GM13977 (cell line): ENCODE data around the gene VPS54.
"Not testable (repeated sequence)": the region's sequence is repeated elsewhere in the genome, so short reads cannot be mapped to it uniquely, and the experiment has no call there.

Experiments used
- DNase-seq: peaks from one replicate; pipeline ENCODE4 v3.0.0; 2012; ENCODE audit warnings: low spot score
- in situ Hi-C: fragments of 300-500 bp; cut with MboI; formaldehyde crosslinking; loops from one replicate; pipeline ENCODE4 v1.12.0; 2022; ENCODE audit warnings: low sequenced_read_pairs, low pct_unique_long_range_greater_than_20kb, mixed read lengths, inconsistent platforms; ENCODE audit not compliant: unreplicated experiment
- TF ChIP-seq, protein P1 (sequence below): IDR thresholded peaks from 2 replicates; pipeline ENCODE4 v1.5.1; 2012; ENCODE audit warnings: mild to moderate bottlenecking, control low read depth; ENCODE audit not compliant: insufficient read depth; ENCODE audit errors: extremely low read depth, missing control alignments

The VPS54 gene

DNA sequence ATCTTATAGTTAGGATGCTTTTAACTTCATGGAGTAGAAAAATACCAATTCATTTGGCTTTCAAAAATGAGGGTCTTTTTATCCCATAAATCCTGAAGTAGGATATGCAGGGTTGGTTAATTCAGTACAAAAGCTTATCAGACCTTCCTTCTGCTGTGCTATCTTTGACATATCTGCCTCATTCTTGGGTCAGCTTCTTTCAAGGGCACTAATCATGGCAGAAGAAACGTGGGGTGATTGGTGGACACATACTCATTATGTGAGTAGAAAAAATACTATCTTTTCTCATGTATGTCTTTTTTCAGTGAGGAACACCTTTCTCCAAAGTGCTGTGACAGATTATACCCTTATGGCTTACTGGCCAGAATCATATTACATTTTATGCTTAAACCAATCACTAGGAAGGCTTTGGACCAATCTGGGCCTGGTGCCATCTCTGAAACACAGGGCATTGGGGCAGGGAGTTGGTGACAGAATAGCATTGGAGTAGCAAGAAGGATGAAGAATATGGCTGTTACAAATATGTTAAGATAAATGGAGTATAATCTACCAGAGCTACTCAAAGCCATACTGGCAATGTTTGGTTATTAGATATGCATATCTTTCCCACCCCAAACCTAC, 167.4 kb downstream of the VPS54 start:
- TF ChIP-seq, protein P1, sequence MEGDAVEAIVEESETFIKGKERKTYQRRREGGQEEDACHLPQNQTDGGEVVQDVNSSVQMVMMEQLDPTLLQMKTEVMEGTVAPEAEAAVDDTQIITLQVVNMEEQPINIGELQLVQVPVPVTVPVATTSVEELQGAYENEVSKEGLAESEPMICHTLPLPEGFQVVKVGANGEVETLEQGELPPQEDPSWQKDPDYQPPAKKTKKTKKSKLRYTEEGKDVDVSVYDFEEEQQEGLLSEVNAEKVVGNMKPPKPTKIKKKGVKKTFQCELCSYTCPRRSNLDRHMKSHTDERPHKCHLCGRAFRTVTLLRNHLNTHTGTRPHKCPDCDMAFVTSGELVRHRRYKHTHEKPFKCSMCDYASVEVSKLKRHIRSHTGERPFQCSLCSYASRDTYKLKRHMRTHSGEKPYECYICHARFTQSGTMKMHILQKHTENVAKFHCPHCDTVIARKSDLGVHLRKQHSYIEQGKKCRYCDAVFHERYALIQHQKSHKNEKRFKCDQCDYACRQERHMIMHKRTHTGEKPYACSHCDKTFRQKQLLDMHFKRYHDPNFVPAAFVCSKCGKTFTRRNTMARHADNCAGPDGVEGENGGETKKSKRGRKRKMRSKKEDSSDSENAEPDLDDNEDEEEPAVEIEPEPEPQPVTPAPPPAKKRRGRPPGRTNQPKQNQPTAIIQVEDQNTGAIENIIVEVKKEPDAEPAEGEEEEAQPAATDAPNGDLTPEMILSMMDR = no peak
- in situ Hi-C loops = loop anchor here (10.0 kb wide), 1 partner anchor 157 kb away; no protein-coding TSS in a partner anchor
- DNase-seq = no peak

DNA sequence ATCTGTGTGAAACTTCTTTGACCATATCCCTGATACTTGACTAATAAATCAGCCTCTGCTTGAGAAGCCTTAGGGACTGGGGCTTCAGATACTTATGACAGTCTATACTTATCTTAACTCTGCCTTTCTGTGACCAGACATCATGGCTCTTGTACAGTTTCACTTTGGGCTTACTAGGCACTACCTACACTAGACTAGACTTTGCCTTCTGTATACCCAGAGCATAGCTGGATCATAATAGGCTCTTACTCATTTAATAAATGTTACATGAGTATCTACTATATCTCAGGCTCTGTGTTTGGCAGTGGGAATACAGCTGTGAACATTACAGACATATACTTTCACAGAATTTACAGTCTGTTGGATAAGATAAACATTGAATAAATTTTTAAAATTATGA, 168.6 kb downstream of the VPS54 start:
- no peak for DNase-seq
- in situ Hi-C loops = loop anchor here (10.0 kb wide), 1 partner anchor 156 kb away; no protein-coding TSS in a partner anchor
- TF ChIP-seq, protein P1 = no peak

DNA sequence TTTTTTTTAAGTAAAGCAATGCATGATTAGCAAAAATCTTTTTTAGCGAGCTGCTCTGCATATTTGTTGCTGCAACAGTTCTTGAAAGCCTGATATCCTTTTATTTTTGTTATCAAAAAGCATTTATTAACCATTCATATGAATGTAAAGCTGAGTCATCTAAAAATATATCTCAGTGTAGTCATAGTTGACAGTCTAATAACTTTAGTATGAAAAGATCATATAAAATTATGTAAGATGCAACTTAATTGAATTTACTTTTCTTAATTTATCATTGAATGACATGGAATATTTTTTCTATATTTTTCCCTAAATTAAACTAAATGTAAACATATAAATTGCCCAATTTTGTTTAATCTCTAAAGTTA, 169.0 kb downstream of the VPS54 start:
- TF ChIP-seq, protein P1 = no peak
- in situ Hi-C loops = loop anchor here (10.0 kb wide), 1 partner anchor 155 kb away; no protein-coding TSS in a partner anchor
- no peak for DNase-seq

DNA sequence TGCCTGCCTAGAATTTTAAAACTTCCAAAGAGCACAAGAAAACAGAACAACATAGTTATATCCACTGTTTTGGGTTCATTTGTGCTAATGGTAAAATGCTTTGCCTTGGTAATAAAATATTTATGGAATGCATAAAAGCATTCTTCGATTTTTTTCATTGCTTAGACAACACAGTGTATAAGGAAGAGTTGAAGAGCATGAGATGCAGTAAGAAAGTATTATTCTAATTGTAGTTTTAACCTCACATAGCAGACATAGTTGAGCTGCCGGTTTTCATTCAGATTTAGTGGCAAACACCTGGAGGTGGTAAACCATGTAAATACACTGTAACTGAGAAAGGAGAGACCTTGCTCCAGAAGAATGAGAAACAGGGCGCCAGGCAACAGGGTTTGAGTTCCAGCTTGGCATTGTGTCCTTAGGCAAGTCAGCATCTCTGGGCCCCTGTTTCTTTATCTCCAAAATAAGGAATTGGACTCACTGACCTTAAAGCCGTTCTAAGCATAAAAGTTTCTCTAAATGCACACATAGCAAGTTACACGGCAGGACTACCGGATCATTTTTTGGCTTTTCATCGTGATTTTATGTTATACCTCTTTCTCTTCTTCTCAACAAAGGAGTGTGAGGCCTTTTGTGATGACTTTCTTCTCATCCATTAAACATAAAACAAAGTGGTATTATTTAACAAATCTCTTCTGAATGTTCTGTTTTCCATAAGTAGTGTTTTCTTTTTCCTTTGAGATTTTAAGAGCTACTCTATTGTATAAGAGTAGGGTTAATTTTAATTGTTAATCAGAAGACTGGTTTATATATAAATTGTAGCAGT, 169.6 kb downstream of the VPS54 start:
- DNase-seq = no peak
- in situ Hi-C loops = loop anchor here (10.0 kb wide), 1 partner anchor 155 kb away; no protein-coding TSS in a partner anchor
- TF ChIP-seq, protein P1 = no peak

DNA sequence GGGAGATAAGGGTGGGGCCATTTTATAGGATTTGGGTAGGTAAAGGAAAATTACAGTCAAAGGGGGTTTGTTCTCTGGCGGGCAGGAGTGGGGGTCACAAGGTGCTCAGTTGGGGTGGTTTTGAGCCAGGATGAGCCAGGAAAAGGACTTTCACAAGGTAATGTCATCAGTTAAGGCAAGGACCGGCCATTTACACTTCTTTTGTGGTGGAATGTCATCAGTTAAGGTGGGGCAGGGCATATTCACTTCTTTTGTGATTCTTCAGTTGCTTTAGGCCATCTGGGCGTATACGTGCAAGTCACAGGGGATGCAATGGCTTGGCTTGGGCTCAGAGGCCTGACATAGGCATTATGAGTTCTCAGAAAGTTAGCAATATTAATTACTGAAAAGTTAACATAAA, 171.7 kb downstream of the VPS54 start:
- DNase-seq, in situ Hi-C loops: not testable (repeated sequence)

DNA sequence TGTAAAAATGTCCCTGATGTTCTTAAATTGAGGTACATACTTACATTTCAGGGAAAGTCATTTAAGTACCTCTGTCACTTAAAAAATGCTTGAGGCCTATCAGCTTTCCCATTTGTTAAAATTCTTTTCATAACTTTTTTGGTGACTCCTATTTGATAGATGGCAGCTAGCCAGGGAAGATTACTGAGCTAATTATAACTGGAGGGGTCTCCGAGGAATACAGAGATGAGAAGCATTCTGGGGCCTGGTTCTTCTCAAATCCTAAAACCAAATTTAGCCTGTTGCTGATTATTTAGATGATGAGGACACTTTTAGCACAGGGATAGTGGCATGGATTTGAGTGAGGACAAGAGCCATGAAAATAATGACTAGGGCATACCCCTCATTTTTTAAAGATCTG, 172.7 kb downstream of the VPS54 start:
- TF ChIP-seq, protein P1 = no peak
- in situ Hi-C loops = no loop called here
- DNase-seq = no peak

DNA sequence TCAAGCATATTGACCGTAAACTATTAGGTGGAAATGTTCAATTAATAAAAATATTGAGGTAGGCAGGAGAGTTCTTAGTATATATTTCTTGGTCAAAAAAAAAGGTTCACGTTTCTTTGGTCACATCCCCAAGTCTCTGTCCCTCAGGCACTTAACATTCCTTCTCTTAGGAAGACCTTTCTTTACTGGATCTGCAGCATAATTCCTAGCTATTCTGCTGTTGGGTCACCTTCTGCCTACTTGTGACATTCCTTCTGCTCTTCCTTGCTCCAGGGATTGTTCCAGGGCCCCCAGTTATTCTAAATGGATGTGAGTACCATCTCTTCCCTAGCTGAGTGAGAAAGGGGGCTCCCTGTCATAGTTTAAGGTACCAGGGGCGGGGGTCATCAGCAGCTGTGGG, 173.4 kb downstream of the VPS54 start:
- in situ Hi-C loops = no loop called here
- TF ChIP-seq, protein P1 = no peak
- no peak for DNase-seq
